ENCODE data around the gene HS1BP3. TPM values are rescaled to one million over a fixed set of nuclear protein-coding genes. Genes with fewer than 3 reads are reported as not detected.

The HS1BP3 gene
- total RNA-seq, 1 experiment from 2014 or later = 34.5 TPM

GRCh38 chr2:20590704-20591515, 60.0 kb downstream of the HS1BP3 start:
- DNase-seq (ENCODE audit: extremely low read depth, low read depth) = no peak

DNA sequence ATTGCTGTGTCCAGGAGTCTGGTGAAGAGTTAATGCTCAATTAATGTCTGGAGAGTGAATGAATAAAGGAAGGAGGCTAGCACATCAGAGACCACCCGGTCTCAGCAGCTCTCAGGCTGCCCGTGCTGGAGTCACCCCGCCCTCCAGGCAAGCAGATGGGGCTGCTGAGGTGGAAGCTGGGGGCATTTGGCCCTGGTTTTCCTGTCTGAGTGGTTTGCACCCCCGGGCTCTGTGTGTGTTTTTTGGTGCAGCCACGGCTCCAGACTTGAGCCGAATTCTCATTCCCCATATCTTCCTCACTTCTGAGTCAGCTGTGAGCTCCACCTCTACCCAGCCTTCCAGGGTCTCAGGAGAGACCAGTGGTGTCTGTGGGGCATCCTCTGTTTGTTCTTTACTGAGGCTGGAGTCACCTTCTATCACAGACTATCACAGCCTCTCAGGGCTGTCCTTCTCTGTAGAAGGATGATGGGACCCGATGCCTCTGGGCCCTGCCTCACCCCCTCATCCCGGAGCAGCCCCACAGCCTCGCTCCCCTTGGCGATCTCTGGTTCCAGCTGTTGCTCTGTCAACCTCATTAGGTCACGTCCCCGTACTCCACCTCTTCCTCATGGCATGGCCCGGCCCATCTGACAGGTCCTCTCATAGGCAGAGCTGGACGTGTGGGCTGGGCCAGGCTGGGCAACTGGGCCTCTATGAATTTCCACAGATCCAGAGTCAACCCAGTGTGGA, 60.8 kb downstream of the HS1BP3 start:
- no peak for DNase-seq (ENCODE audit: extremely low read depth, low read depth)

DNA sequence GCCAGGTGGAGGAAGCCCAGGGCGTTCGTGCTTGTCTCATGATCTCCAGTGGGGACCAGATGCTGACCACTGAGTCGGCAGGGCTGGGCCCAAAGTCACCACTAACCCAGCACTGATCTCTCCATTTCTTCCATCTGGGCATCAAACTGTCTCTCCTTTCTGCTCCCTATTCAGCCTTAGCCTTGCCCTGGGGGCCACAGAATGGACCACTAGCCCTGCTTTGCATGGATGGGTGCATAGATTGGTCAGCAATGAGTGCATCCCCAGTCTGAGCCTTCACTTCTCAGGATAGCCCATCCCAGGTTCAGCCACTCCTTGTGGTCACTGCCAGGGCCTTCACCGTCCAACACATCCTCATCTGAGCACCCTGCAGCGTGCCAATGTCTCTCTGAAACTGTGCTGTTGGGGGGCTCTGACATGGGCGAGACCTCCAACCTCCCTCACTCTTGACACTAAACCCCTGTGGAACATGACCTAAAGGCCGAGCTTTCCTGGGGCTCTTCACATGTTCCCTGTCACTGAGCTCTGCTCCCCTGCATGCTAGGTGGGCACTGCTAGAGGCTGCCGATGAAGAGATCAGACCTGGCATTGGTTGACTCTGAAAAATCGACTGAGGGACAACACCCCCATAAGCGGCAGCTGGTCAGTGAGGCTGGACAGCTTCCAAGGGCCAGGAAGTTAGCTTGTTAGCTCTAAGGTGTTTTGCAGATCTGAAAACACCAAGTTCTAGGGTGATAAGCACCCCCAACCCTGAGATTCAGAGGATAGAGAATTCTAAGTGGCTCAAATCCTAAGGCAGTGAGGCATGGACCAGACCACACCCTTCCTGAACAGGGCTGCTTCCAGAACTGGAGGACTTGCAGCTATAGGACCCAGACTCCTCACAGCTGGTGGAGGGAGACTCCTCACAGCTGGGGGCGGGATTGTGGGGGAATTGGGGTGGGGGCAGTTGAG, 61.7 kb downstream of the HS1BP3 start:
- DNase-seq (ENCODE audit: extremely low read depth, low read depth) = no peak

GRCh38 chr2:20585710-20586594, 64.9 kb downstream of the HS1BP3 start:
- no peak for DNase-seq (ENCODE audit: extremely low read depth, low read depth)

DNA sequence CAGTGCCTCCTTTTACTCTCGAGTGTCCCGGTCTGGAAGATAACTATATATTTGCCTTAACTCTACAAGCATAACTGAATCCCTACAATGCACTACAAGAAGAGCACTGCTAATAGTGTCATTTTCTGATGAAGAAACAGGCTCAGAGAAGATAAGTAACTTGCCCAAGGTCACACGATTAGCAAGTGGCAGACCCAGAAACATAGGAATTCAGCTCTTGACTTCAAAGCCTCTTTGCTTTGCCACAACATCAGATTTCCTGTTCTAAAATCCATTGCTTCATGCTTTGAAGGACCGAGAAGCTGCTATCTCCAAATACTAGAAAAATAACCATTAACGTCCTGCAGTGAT, 65.6 kb downstream of the HS1BP3 start:
- DNase-seq (ENCODE audit: extremely low read depth, low read depth) = no peak

DNA sequence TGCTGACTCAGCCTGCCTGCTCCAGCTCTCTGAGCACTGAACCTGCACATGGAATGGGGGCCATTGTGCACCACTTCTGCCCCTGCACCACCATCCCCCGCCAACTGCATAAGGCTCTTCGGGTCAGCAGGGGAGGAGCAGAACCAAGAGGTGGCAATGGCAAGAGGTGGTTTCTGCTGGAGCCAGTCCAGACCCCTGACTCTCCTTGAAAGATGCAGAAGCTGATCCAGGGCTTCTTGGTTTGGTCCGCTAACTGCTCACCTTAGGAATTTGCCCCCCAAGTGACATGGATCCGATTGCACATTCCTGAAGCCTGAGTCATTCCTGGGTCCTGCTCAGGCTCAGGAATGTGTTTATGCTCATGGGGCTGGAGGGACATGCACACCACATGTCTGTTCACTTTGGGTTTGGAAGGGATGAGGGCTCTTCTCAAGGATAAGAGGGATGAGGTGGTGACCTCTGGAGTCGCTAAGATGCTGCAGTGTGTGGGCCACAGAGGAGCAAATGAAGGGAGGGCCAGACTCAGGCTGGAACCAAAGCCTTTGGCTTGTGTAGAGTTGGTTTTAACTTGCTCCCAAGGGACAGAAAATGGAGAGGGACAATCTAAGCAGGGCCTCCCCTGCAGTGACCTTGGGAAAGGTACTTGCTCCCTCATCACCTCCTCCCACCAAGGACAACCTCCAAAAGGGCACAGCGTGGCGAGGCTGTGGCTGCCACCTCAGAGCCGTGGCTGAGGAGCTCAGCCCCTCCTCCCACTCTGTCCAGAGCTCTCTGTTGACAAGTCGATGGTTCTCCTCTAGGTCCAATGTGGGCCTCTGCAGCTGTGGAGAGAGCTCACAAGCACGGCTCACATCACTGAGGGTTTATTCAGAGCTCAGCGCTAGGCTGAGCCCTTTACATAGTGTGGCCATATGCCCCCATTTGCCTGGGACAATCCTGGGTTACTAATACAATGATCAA, 66.2 kb downstream of the HS1BP3 start:
- peak; percentile 81 for DNase-seq (ENCODE audit: extremely low read depth, low read depth)

DNA sequence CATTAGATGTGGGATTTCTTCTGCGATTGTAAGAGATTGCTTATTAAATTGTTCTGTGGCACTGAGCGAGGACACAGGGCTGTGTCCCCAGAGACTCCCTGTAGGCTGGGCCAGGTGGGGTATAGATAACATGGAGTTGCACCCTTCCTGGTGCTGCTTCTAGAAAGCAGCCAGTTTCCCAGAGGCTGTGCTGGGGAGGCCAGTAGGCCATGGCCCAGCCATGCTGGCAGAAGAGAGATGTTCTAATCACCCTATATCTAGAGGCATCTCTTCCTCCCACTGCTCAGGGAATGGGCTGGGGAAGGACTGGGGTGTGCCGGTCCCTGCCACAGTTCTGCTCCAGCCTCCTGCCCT, 66.9 kb downstream of the HS1BP3 start:
- DNase-seq (ENCODE audit: extremely low read depth, low read depth) = no peak

GRCh38 chr2:20583425-20583881, 67.4 kb downstream of the HS1BP3 start:
- DNase-seq (ENCODE audit: extremely low read depth, low read depth) = no peak

DNA sequence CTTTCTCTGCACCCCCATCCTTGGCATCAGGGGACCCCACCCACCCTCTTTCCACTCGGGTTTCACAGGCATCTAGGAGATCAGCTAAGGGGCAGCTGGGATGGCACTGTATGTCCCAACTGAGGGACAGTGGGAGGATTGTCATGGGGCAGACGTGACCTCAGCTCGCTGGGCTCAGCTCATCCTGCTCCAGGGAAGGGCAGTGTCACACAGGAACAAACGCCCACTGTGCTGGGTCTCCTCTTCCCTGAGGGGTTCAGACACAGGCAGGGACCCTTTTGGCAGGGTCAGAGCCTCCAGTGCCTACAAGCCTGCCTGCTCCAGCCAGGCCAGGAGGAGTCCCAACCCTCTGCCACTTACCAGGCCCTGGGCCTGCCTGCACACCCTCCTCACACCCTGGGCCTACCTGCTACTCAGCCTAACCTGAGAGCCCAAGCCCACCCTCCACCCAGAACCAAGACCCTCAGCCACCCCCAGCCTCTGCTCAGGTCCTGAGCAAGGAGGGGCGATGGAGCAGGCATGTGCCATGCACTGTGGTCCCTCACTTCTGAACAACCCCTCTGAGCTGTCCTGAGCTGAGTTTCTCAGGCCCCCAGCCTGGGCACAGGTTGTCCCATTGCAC, 68.2 kb downstream of the HS1BP3 start:
- DNase-seq (ENCODE audit: extremely low read depth, low read depth) = no peak

DNA sequence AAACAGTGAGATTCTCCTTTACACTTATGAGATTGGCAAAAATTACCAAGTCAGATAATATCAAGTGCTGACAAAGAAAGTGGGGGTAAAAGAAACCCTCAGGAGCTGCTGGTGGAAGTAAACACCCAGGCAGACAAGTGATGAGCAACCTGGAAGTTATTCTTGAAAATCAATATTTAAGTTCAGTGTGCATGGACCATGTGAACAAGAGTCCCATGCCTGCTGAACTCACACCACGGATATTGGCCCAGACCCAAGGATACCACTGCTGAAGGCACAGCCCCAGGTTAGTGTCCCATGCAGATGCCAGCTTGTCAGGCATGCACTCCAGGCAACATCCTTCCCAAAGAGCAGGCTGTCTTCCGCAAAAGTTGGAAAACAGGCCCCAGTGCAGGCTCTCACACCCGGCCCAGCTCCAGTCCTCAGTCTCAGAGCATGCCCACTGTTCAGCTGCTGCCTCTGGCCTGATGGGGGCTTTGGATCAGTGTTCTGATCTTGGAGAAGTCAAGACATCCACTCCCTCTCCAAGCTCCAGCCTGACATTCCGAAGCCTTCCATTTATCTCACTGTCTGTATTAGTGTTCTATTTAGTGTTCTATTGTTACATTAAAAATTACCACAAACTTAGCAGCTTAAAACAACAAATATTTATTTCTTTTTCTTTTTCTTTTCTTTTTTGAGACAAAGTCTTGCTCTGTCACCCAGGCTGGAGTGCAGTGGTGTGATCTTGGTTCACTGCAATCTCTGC, 70.0 kb downstream of the HS1BP3 start:
- no peak for DNase-seq (ENCODE audit: extremely low read depth, low read depth)

- DNase-seq (ENCODE audit: extremely low read depth, low read depth) = no peak
Measured at GRCh38 chr2:20579866-20580265, 71.0 kb downstream of the HS1BP3 start.

GRCh38 chr2:20578895-20579825, 71.7 kb downstream of the HS1BP3 start:
- DNase-seq (ENCODE audit: extremely low read depth, low read depth) = peak; percentile 61

- DNase-seq (ENCODE audit: extremely low read depth, low read depth) = no peak
Measured at GRCh38 chr2:20578266-20578894, 72.5 kb downstream of the HS1BP3 start.

- peak; percentile 21 for DNase-seq (ENCODE audit: extremely low read depth, low read depth)
Measured at GRCh38 chr2:20577495-20578235, 73.2 kb downstream of the HS1BP3 start.

DNA sequence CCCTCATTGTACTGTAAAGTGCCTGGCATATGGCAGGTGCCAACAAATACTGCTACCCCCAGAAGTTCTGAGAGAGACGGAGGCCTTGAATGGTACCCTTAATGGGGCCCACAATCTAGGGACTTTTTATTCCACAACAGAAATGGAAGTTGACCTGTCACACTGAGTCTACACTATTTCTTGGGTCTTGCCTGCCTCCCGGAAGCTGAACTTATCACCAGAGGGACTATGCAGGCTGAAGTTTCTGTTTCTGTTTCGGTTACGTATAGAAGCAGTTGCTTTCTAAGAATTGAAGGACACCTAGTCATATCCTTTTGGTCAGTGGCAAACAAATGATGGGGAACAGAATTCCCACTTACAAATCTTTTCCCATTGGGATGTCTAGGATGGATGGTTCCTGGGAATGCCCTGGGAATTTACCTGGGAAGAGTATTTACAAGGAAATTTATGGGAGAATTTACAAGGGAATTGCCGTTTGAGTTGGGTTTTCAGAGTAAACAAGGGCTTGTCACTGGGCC, 74.2 kb downstream of the HS1BP3 start:
- no peak for DNase-seq (ENCODE audit: extremely low read depth, low read depth)
